GM12878 (cell line): Measurements from ENCODE around the gene MN1. TPM values are rescaled to one million over a fixed set of nuclear protein-coding genes. Genes with fewer than 3 reads are reported as not detected.

Source experiments
- ATAC-seq: fragments of 200-7000 bp; cut with Tn5 transposase; 3 replicates; pipeline ENCODE4 v1.9.1; 2020; ENCODE audit warnings: mild to moderate bottlenecking, moderate library complexity
- BruUV-seq: library from RNA; stranded (reverse); fragments of 400-500 nt; replicated peaks from 2 replicates; lab custom pipeline; 2021; lab: Mats Ljungman, UMichigan
- CTCF ChIA-PET: fragments of 300-600 bp; sonication (Branson Sonifier 250); formaldehyde crosslinking; extraction: SDS; loops from one replicate; lab custom pipeline; 2021; ENCODE audit warnings: inconsistent platforms; lab: Yijun Ruan, JAX
- POLR2A ChIA-PET: fragments of 350-600 bp; formaldehyde crosslinking; extraction: SDS; loops from one replicate; lab custom pipeline; 2021; ENCODE audit warnings: inconsistent platforms; lab: Charles Lee
- RAD21 ChIA-PET: fragments of 300-600 bp; sonication (Branson Sonifier 250); formaldehyde crosslinking; loops from one replicate; lab custom pipeline; 2023; ENCODE audit warnings: antibody characterized with exemption; ENCODE audit not compliant: unreplicated experiment; lab: Charles Lee
- SMC1A ChIA-PET: fragments of 300-600 bp; sonication (Branson Sonifier 250); formaldehyde crosslinking; loops from one replicate; lab custom pipeline; 2023; ENCODE audit not compliant: unreplicated experiment, uncharacterized antibody; lab: Charles Lee
- DNase-seq: peaks from one replicate; pipeline ENCODE4 v3.0.0-alpha.2; 2011; ENCODE audit warnings: low read depth, low spot score
- FAIRE-seq: peaks from 3 replicates; lab custom pipeline; 2011; peaks lifted over from hg19 to GRCh38; lab: Jason Lieb, UNC
- H2AFZ ChIP-seq: 2 replicates; pipeline ENCODE4 v1.6.0; 2011; ENCODE audit warnings: low read depth, low read length, control low read depth; ENCODE audit not compliant: control insufficient read depth
- H3K27ac ChIP-seq: 2 replicates; pipeline ENCODE4 v1.5.1; 2011; ENCODE audit warnings: control low read depth; ENCODE audit not compliant: control insufficient read depth, insufficient read depth
- H3K27me3 ChIP-seq, 2 experiments: replicated peaks in 1 of 2; 2 replicates each; pipeline versions ENCODE4 v1.6.0 to v1.6.1; 2011; ENCODE audit warnings: low read length in 1 of 2; ENCODE audit not compliant: control insufficient read depth in 2 of 2, insufficient read depth in 2 of 2
- H3K36me3 ChIP-seq, 2 experiments: 2 replicates each; pipeline ENCODE4 v1.5.1; 2011; ENCODE audit warnings: low read length in 1 of 2; ENCODE audit not compliant: control insufficient read depth in 2 of 2, insufficient read depth in 2 of 2
- H3K4me1 ChIP-seq: 2 replicates; pipeline ENCODE4 v1.6.1; 2011; ENCODE audit warnings: mild to moderate bottlenecking, low read length, moderate library complexity, mixed read lengths; ENCODE audit not compliant: control insufficient read depth, insufficient read depth
- H3K4me2 ChIP-seq: 2 replicates; pipeline ENCODE4 v1.6.0; 2011; ENCODE audit warnings: control low read depth; ENCODE audit not compliant: control insufficient read depth, insufficient read depth
- H3K4me3 ChIP-seq: fragments of 200-600 bp; sonication (generic); 2 replicates; pipeline ENCODE4 v1.5.1; 2016
- H3K79me2 ChIP-seq: 2 replicates; pipeline ENCODE4 v1.6.0; 2011; ENCODE audit warnings: low read length; ENCODE audit not compliant: control insufficient read depth, insufficient read depth
- H3K9ac ChIP-seq: 2 replicates; pipeline ENCODE4 v1.8.0; 2011; ENCODE audit warnings: low read length, control low read depth, mixed read lengths; ENCODE audit not compliant: control insufficient read depth, insufficient read depth
- H3K9me3 ChIP-seq: replicated peaks from 3 replicates; pipeline ENCODE4 v1.5.1; 2011; ENCODE audit warnings: mild to moderate bottlenecking, low read length; ENCODE audit not compliant: control insufficient read depth, insufficient read depth
- H4K20me1 ChIP-seq: 2 replicates; pipeline ENCODE4 v1.6.0; 2011; ENCODE audit not compliant: control insufficient read depth, insufficient read depth
- BRCA1 ChIP-seq: IDR thresholded peaks from 2 replicates; pipeline ENCODE4 v1.6.1; 2011; ENCODE audit warnings: low read depth, low read length, improper control_type of control experiment
- CHD4 ChIP-seq: fragments of 200-600 bp; sonication (generic); IDR thresholded peaks from 2 replicates; pipeline ENCODE4 v1.6.1; 2016; ENCODE audit warnings: mild to moderate bottlenecking
- HDAC6 ChIP-seq: fragments of 200-600 bp; sonication (generic); IDR thresholded peaks from one replicate; pipeline ENCODE4 v1.8.0; 2017; ENCODE audit warnings: antibody characterized with exemption; ENCODE audit not compliant: unreplicated experiment
- NBN ChIP-seq: fragments of 450-650 bp; IDR thresholded peaks from 2 replicates; pipeline ENCODE4 v1.6.1; 2016
- POLR2AphosphoS2 ChIP-seq: IDR thresholded peaks from 2 replicates; pipeline ENCODE4 v1.6.1; 2011; ENCODE audit warnings: low read depth, mild to moderate bottlenecking, low read length, improper control_type of control experiment, moderate library complexity
- POU2F2 ChIP-seq: IDR thresholded peaks from 3 replicates; pipeline ENCODE4 v1.6.1; 2011; ENCODE audit warnings: low read depth, mild to moderate bottlenecking, low read length, borderline replicate concordance
- SMAD1 ChIP-seq: fragments of 450-650 bp; IDR thresholded peaks from 2 replicates; pipeline ENCODE4 v1.6.1; 2018; ENCODE audit warnings: mild to moderate bottlenecking, low read depth; ENCODE audit not compliant: partially characterized antibody
- YBX1 ChIP-seq: fragments of 450-650 bp; IDR thresholded peaks from 2 replicates; pipeline ENCODE4 v1.6.1; 2016; ENCODE audit warnings: antibody characterized with exemption
- ZNF622 ChIP-seq: fragments of 450-650 bp; IDR thresholded peaks from 2 replicates; pipeline ENCODE4 v1.6.1; 2017; ENCODE audit warnings: mild to moderate bottlenecking, inconsistent platforms
- WGBS: methylation state at CpG from one replicate; pipeline ENCODE4 v1.1.6; 2016; ENCODE audit warnings: low lambda C conversion rate; ENCODE audit not compliant: insufficient replicate concordance, insufficient coverage; ENCODE audit errors: missing lambda C conversion rate; 5-methylcytosine and 5-hydroxymethylcytosine counted together
- in situ Hi-C: fragments of 300-500 bp; cut with MboI; formaldehyde crosslinking; loops from 9 replicates; pipeline ENCODE4 v1.14.3; 2018; ENCODE audit warnings: mixed read lengths
- intact Hi-C: fragments of 100-400 bp; cut with micrococcal nuclease; formaldehyde crosslinking; loops from one replicate; pipeline ENCODE4 v1.14.2; 2022; ENCODE audit not compliant: unreplicated experiment
- polyA plus RNA-seq, 11 experiments: library from polyadenylated mRNA; depleted of rRNA in 4 of 11; unstranded in 6 of 11; stranded (reverse) in 5 of 11; fragments of >200 nt; fragmentation: Nextera tagmentation in 4 of 11; fragmentation: Illumina TruSeq in 1 of 11; extraction: Ambion mirVana in 4 of 11; extraction: Trizol in 1 of 11; gene quantifications; 1 replicate in 1 of 11; 2 replicates in 10 of 11; pipeline versions ENCODE4 v1.2.1 to v1.2.3, GENCODE V29; 2011 to 2016; ENCODE audit warnings: inconsistent platforms in 2 of 11, missing spikeins in 2 of 11, low read depth in 1 of 11
- total RNA-seq, 4 experiments: library from RNA; depleted of rRNA in 3 of 4; stranded (reverse); fragments of >200 nt in 3 of 4; fragmentation: Illumina TruSeq in 1 of 4; extraction: Trizol in 1 of 4; gene quantifications; 2 replicates each; pipeline versions ENCODE4 v1.2.1 to v1.2.3, GENCODE V29; 2013 to 2021
- TF ChIP-seq, protein P1 (sequence below): IDR thresholded peaks from 2 replicates; pipeline ENCODE4 v1.6.1; 2012; ENCODE audit warnings: low read depth, low read length, improper control_type of control experiment
- TF ChIP-seq, protein P2 (sequence below): fragments of 450-650 bp; formaldehyde crosslinking; IDR thresholded peaks from 2 replicates; pipeline ENCODE4 v1.4.0; 2020; ENCODE audit warnings: mild to moderate bottlenecking, moderate library complexity
- TF ChIP-seq, protein P3 (sequence below): IDR thresholded peaks from 2 replicates; pipeline ENCODE4 v1.6.1; 2011; ENCODE audit warnings: borderline replicate concordance, low read depth, mild to moderate bottlenecking, moderate library complexity, mixed read lengths, low read length; ENCODE audit not compliant: insufficient read depth; ENCODE audit errors: extremely low read length

The MN1 gene
- total and polyA plus RNA-seq, 10 of the 15 experiments (the other 5 are each of a cell fraction or from before 2014, with no cell fraction given) = under 0.01 to 0.24 (median 0.03) TPM; not detected in 3

DNA sequence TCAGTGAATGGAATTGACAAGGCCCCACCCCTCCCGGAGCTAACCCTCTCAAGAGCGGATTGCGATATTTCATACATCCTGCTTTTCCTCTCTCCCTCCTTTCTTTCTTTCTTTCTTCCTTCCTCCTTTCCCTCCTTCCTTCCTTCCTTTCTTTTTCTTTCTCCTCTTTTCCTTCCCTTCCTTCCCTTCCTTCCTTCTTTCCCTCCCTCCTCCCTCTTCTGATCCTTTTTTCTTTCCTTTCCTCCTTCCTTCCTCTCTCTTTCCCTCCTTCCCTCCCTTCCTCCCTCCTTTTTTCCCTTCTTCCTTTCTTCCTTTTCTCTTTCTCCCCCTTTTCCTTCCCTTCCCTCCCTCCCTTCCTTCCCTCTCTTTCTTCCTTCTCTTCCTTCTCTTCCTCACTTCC lies 15.0 kb upstream of the MN1 start:
- WGBS = 95% methylated on average over 3 of the region's 3 CpGs
- H3K27ac ChIP-seq = no peak overlapping the region
- no peaks in the 10 kb centered on the region for H4K20me1 ChIP-seq
- H3K9ac ChIP-seq = no peak overlapping the region
- H3K4me3 ChIP-seq = no peak overlapping the region
- in situ Hi-C loops (no loop called here), intact Hi-C loops (no loop called here)
- H3K36me3 ChIP-seq = no peaks in the 10 kb centered on the region
- ChIA-PET CTCF (no interaction called here), POLR2A (interaction anchor here (0.7 kb wide), 1 partner anchor 18 kb away, joined by 13 read pairs; no protein-coding TSS in a partner anchor), SMC1A (no interaction called here), RAD21 (no interaction called here)
- no peaks in the 10 kb centered on the region for H3K79me2 ChIP-seq
- no peak overlapping the region for H3K4me2 ChIP-seq
- TF ChIP-seq POU2F2 (no peak), BRCA1 (no peak), NBN (no peak)
- TF ChIP-seq, protein P1, sequence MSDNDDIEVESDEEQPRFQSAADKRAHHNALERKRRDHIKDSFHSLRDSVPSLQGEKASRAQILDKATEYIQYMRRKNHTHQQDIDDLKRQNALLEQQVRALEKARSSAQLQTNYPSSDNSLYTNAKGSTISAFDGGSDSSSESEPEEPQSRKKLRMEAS = no peak
- BruUV-seq = no TSS peak
- H3K9me3 ChIP-seq = no peaks in the 10 kb centered on the region
- H3K27me3 ChIP-seq = no peaks in the 10 kb centered on the region
- ATAC-seq = no peak
- FAIRE-seq = no peak
- H2AFZ ChIP-seq = no peak overlapping the region
- H3K4me1 ChIP-seq = no peaks in the 10 kb centered on the region
- DNase-seq = no peak

DNA sequence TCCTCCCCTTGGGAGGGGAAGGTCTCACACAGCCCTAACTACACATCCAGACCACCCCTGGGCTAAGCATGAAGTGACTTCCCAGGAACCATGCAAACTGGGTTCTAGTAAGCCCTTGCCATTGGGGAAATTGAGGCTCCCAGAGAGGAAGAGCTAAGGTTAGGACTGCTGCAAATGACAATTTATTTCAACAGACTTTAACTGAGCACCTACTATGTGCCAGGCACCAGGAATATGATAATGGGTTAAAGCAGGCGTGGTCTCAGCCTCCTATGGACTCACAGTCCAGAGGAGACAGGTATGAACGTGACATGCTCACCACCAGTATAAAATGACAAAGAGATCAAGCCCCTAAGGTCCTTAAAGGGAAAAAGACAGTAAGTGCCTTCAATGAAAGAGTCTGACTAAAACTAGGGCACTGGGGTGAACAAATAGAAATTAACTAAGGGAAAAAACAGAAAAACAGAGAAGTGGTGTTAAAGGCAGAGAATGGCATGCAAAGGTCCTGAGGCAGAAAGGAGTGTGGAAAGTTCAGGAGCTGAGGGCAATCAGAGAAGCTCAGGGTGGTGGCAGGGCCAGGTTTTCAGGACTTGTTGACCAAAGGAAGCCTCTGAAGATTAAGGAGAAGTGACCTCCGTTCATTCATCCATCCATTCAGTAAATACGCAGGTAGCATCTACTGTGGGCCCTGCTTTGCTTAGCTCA lies 14.4 kb upstream of the MN1 start:
- no peak overlapping the region for H2AFZ ChIP-seq
- H3K4me1 ChIP-seq = no peaks in the 10 kb centered on the region
- no peak for TF ChIP-seq ZNF622
- TF ChIP-seq, protein P2, sequence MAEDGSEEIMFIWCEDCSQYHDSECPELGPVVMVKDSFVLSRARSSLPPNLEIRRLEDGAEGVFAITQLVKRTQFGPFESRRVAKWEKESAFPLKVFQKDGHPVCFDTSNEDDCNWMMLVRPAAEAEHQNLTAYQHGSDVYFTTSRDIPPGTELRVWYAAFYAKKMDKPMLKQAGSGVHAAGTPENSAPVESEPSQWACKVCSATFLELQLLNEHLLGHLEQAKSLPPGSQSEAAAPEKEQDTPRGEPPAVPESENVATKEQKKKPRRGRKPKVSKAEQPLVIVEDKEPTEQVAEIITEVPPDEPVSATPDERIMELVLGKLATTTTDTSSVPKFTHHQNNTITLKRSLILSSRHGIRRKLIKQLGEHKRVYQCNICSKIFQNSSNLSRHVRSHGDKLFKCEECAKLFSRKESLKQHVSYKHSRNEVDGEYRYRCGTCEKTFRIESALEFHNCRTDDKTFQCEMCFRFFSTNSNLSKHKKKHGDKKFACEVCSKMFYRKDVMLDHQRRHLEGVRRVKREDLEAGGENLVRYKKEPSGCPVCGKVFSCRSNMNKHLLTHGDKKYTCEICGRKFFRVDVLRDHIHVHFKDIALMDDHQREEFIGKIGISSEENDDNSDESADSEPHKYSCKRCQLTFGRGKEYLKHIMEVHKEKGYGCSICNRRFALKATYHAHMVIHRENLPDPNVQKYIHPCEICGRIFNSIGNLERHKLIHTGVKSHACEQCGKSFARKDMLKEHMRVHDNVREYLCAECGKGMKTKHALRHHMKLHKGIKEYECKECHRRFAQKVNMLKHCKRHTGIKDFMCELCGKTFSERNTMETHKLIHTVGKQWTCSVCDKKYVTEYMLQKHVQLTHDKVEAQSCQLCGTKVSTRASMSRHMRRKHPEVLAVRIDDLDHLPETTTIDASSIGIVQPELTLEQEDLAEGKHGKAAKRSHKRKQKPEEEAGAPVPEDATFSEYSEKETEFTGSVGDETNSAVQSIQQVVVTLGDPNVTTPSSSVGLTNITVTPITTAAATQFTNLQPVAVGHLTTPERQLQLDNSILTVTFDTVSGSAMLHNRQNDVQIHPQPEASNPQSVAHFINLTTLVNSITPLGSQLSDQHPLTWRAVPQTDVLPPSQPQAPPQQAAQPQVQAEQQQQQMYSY (CRISPR knock-in tag) = no peak
- no peak for TF ChIP-seq HDAC6
- TF ChIP-seq, protein P3, sequence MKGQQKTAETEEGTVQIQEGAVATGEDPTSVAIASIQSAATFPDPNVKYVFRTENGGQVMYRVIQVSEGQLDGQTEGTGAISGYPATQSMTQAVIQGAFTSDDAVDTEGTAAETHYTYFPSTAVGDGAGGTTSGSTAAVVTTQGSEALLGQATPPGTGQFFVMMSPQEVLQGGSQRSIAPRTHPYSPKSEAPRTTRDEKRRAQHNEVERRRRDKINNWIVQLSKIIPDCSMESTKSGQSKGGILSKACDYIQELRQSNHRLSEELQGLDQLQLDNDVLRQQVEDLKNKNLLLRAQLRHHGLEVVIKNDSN = no peak
- TF ChIP-seq CHD4 = no peak
- TF ChIP-seq POLR2AphosphoS2 = no peak
- no peak for TF ChIP-seq SMAD1
- TF ChIP-seq YBX1 = no peak
- TF ChIP-seq, all 136 proteins: peak for 0
- SMC1A ChIA-PET = no interaction called here
- no peak for FAIRE-seq
- intact Hi-C loops (no loop called here), in situ Hi-C loops (no loop called here)
- no peak for DNase-seq
- POLR2A ChIA-PET = no interaction called here
- Histone ChIP-seq H3K9ac (no peak overlapping the region), H4K20me1 (no peaks in the 10 kb centered on the region), H3K79me2 (no peaks in the 10 kb centered on the region), H3K9me3 (no peaks in the 10 kb centered on the region), H3K4me2 (no peak overlapping the region), H3K27ac (no peak overlapping the region), H3K36me3 (no peaks in the 10 kb centered on the region), H3K27me3 (no peaks in the 10 kb centered on the region), H3K4me3 (no peak overlapping the region)
- 28% methylated on average over 4 of the region's 4 CpGs for WGBS
- CTCF ChIA-PET = no interaction called here
- BruUV-seq = no TSS peak
- RAD21 ChIA-PET = no interaction called here
- ATAC-seq = no peak
